OCI-LY3 (cell line): ENCODE data around the gene GSTO2.

Experiments used
- H2AFZ ChIP-seq: fragments of 200-600, 300-600 bp; shearing (Covaris generic); 2 replicates; pipeline ENCODE4 v1.6.0; 2014; ENCODE audit warnings: antibody characterized with exemption, low read depth, low read length
- H3K27ac ChIP-seq: fragments of 200-600, 300-600 bp; sonication (generic); 2 replicates; pipeline ENCODE4 v1.5.1; 2014; ENCODE audit warnings: mild to moderate bottlenecking, low read length, moderate library complexity, mixed read lengths
- H3K27me3 ChIP-seq: fragments of 200-600, 300-600 bp; sonication (generic); 2 replicates; pipeline ENCODE4 v1.6.1; 2014; ENCODE audit warnings: low read depth, low read length, mixed read lengths
- H3K36me3 ChIP-seq: fragments of 200-600, 300-600 bp; sonication (generic); replicated peaks from 2 replicates; pipeline ENCODE3; 2014; ENCODE audit warnings: low read depth, low read length, mixed read lengths
- H3K4me1 ChIP-seq: fragments of 300-600, 200-600 bp; sonication (generic); 2 replicates; pipeline ENCODE4 v1.6.1; 2014; ENCODE audit warnings: low read length, mixed read lengths
- H3K4me2 ChIP-seq: fragments of 200-600, 300-600 bp; sonication (generic); 2 replicates; pipeline ENCODE4 v1.6.1; 2014; ENCODE audit warnings: low read length, mixed read lengths
- H3K4me3 ChIP-seq: fragments of 300-600, 200-600 bp; sonication (generic); 2 replicates; pipeline ENCODE4 v1.5.1; 2014; ENCODE audit warnings: antibody characterized with exemption, mild to moderate bottlenecking, low read length, moderate library complexity
- H3K79me2 ChIP-seq: fragments of 300-600, 200-600 bp; shearing (Covaris generic); 2 replicates; pipeline ENCODE4 v1.6.1; 2014; ENCODE audit warnings: mild to moderate bottlenecking, low read length, mixed read lengths
- H3K9ac ChIP-seq: fragments of 300-600, 200-600 bp; shearing (Covaris generic); 2 replicates; pipeline ENCODE4 v1.6.0; 2014; ENCODE audit warnings: mild to moderate bottlenecking, low read length, moderate library complexity
- H3K9me3 ChIP-seq: fragments of 200-600, 300-600 bp; shearing (Covaris generic); 2 replicates; pipeline ENCODE4 v1.6.1; 2014; ENCODE audit warnings: low read length, mixed read lengths; ENCODE audit not compliant: insufficient read depth
- H4K20me1 ChIP-seq: fragments of 200-600, 300-600 bp; sonication (generic); 2 replicates; pipeline ENCODE4 v1.6.1; 2016; ENCODE audit warnings: low read length, mixed read lengths; ENCODE audit not compliant: insufficient read depth
- CTCF ChIP-seq: fragments of 200-600, 300-600 bp; sonication (generic); IDR thresholded peaks from 2 replicates; pipeline ENCODE4 v1.5.1; 2014; ENCODE audit warnings: antibody characterized with exemption, low read length, low read depth
- EZH2phosphoT487 ChIP-seq: fragments of 200-600 bp; shearing (Covaris generic); IDR thresholded peaks from 2 replicates; pipeline ENCODE4 v1.6.1; 2018; ENCODE audit warnings: antibody characterized with exemption, mixed run types, low read depth

Gene GSTO2

GRCh38 chr10:104336821-104337467 is 68.0 kb downstream of the GSTO2 start:
- H3K9ac ChIP-seq, result peak overlapping the region; percentile 94
- no peak overlapping the region for H2AFZ ChIP-seq
- no peaks in the 10 kb centered on the region for H3K36me3 ChIP-seq
- peaks cover 15% of the 10 kb centered on the region for H3K27me3 ChIP-seq
- H3K4me2 ChIP-seq, result peak overlapping the region; percentile 91
- TF ChIP-seq EZH2phosphoT487 (no peak), CTCF (no peak)
- peaks cover 40% of the 10 kb centered on the region for H4K20me1 ChIP-seq
- peaks cover 60% of the 10 kb centered on the region for H3K79me2 ChIP-seq
- peak overlapping the region; percentile 80 for H3K27ac ChIP-seq
- H3K9me3 ChIP-seq, result no peaks in the 10 kb centered on the region
- peak overlapping the region; percentile 97 for H3K4me3 ChIP-seq
- peaks cover 13% of the 10 kb centered on the region for H3K4me1 ChIP-seq

- Histone ChIP-seq H3K27ac (peak overlapping the region; percentile 80), H3K79me2 (peaks cover 56% of the 10 kb centered on the region), H3K4me1 (peaks cover 13% of the 10 kb centered on the region), H3K36me3 (no peaks in the 10 kb centered on the region), H2AFZ (peak overlapping the region; percentile 46; the same call in 1 of the 2 replicates), H3K27me3 (peaks cover 15% of the 10 kb centered on the region), H3K9ac (peak overlapping the region; percentile 94), H3K9me3 (no peaks in the 10 kb centered on the region), H4K20me1 (peaks cover 34% of the 10 kb centered on the region), H3K4me3 (peak overlapping the region; percentile 97), H3K4me2 (peak overlapping the region; percentile 91)
- TF ChIP-seq CTCF (no peak), EZH2phosphoT487 (no peak)
Observed at GRCh38 chr10:104337521-104337984, 68.6 kb downstream of the GSTO2 start.

- H3K79me2 ChIP-seq, result peaks cover 50% of the 10 kb centered on the region
- peaks cover 15% of the 10 kb centered on the region for H3K27me3 ChIP-seq
- no peaks in the 10 kb centered on the region for H3K9me3 ChIP-seq
- peaks cover 28% of the 10 kb centered on the region for H4K20me1 ChIP-seq
- TF ChIP-seq EZH2phosphoT487, result no peak
- TF ChIP-seq CTCF, result 0 out of 2 replicates have a peak, but pooled peaks have one; percentile 13
- peak within 1 kb of the TSS; percentile 80 for H3K27ac ChIP-seq
- H3K9ac ChIP-seq, result peak within 1 kb of the TSS; percentile 94
- H3K4me2 ChIP-seq, result peak within 1 kb of the TSS; percentile 91
- H2AFZ ChIP-seq, result peak within 1 kb of the TSS; percentile 81
- peak within 1 kb of the TSS; percentile 97 for H3K4me3 ChIP-seq
- H3K4me1 ChIP-seq, result peaks cover 13% of the 10 kb centered on the region
- H3K36me3 ChIP-seq, result no peaks in the 10 kb centered on the region
Observed at GRCh38 chr10:104337985-104338735, 69.2 kb downstream of the GSTO2 start, which contains the start of gene ITPRIP. Gene ITPRIP (minus strand): TSS chr10:104338465. CDS start chr10:104316051, 22,414 bp downstream.
